NCI-H146 treated with DMSO at 0.1 percent for 48 hours (cell line): ENCODE measurements around the gene SAMD4A.

ENCODE experiments used
- DNase-seq: peaks from one replicate; lab custom pipeline; 2025; ENCODE audit not compliant: unreplicated experiment; lab: John Stamatoyannopoulos, UW

SAMD4A gene

GRCh38 chr14:54815016-54815415 lies 248.1 kb downstream of the SAMD4A start:
- no peak for DNase-seq

GRCh38 chr14:54815515-54815914 lies 248.6 kb downstream of the SAMD4A start:
- no peak for DNase-seq

GRCh38 chr14:54816450-54816849 lies 249.5 kb downstream of the SAMD4A start:
- no peak for DNase-seq

- no peak for DNase-seq
Measured at GRCh38 chr14:54817506-54817905, 250.6 kb downstream of the SAMD4A start.

- peak; percentile 94 for DNase-seq
Measured at GRCh38 chr14:54818201-54819133, 251.5 kb downstream of the SAMD4A start.

GRCh38 chr14:54822685-54823084 lies 255.8 kb downstream of the SAMD4A start:
- no peak for DNase-seq

GRCh38 chr14:54823757-54824549 lies 257.0 kb downstream of the SAMD4A start:
- DNase-seq: no peak

GRCh38 chr14:54828037-54828436 lies 261.1 kb downstream of the SAMD4A start:
- DNase-seq: no peak

- DNase-seq: no peak
Measured at GRCh38 chr14:54829486-54830224, 262.7 kb downstream of the SAMD4A start.

- DNase-seq: no peak
Measured at GRCh38 chr14:54830650-54831049, 263.7 kb downstream of the SAMD4A start.

GRCh38 chr14:54834081-54834480 lies 267.2 kb downstream of the SAMD4A start:
- no peak for DNase-seq

- DNase-seq: no peak
Measured at GRCh38 chr14:54834727-54835126, 267.8 kb downstream of the SAMD4A start.

- no peak for DNase-seq
Measured at GRCh38 chr14:54836231-54836630, 269.3 kb downstream of the SAMD4A start.

- no peak for DNase-seq
Measured at GRCh38 chr14:54837508-54838149, 270.7 kb downstream of the SAMD4A start.

- DNase-seq: no peak
Measured at GRCh38 chr14:54838931-54839512, 272.1 kb downstream of the SAMD4A start.

GRCh38 chr14:54839701-54840119 lies 272.8 kb downstream of the SAMD4A start:
- DNase-seq: no peak

- no peak for DNase-seq
Measured at GRCh38 chr14:54840336-54840735, 273.4 kb downstream of the SAMD4A start.

GRCh38 chr14:54840798-54841197 lies 273.9 kb downstream of the SAMD4A start:
- DNase-seq: no peak
